ENCODE results near the gene PUM1. TPM values are rescaled to one million over a fixed set of nuclear protein-coding genes. Genes with fewer than 3 reads are reported as not detected.
A peak's percentile ranks its signal among the peaks of the same experiment; 100 is the strongest.

PUM1 gene
- total and polyA plus RNA-seq, 2 experiments from 2014 or later, result 68.6 to 97.4 TPM

DNA sequence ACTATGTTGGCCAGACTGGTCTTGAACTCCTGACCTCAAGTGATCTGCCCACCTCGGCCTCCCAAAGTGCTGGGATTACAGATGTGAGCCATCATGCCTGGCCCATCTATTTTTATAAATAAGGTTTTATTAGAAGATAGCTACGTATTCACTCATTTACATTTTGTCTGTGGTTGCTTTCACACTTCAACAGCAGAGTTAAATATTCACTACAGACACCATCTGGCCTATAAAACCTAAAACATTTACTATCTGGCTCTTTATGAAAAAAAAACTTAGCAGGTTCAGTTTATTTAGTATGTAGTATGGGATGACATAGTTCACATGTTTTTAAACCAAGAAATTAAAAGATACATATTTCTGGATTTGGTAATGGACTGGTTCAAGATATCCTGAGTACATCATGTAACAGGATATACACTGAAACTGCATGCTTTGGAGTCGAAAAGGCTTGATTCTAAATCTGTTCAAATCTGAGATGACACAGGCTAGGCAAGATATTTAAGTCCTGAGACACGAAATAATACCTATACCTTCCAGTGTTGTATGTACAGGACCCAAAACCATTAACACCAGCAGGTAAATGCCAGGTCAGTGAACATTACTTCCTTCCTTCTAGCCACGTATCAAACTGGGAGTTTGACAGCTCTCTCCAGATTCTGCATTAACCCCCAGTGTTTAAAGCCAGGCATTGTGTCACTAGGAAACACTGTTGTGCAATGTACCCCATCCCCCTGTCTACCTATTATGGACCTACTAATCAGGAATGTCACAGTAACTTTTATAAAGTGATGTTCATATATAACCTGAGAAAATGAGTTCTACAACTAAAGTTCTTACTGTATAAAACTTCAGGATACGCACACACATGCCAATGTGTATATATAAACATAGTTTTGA lies 102.7 kb downstream of the PUM1 start:
- H2AFZ ChIP-seq, result no peak overlapping the region
- TF ChIP-seq EZH2phosphoT487 (IDR thresholded peaks at IDR 0.05; ENCODE audit: low read depth, severe bottlenecking, unreplicated experiment), result no peak
- no peak for TF ChIP-seq EZH2 (IDR thresholded peaks at IDR 0.05; ENCODE audit: borderline replicate concordance)
- TF ChIP-seq, protein P1, sequence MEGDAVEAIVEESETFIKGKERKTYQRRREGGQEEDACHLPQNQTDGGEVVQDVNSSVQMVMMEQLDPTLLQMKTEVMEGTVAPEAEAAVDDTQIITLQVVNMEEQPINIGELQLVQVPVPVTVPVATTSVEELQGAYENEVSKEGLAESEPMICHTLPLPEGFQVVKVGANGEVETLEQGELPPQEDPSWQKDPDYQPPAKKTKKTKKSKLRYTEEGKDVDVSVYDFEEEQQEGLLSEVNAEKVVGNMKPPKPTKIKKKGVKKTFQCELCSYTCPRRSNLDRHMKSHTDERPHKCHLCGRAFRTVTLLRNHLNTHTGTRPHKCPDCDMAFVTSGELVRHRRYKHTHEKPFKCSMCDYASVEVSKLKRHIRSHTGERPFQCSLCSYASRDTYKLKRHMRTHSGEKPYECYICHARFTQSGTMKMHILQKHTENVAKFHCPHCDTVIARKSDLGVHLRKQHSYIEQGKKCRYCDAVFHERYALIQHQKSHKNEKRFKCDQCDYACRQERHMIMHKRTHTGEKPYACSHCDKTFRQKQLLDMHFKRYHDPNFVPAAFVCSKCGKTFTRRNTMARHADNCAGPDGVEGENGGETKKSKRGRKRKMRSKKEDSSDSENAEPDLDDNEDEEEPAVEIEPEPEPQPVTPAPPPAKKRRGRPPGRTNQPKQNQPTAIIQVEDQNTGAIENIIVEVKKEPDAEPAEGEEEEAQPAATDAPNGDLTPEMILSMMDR (IDR thresholded peaks at IDR 0.05; ENCODE audit: poor library complexity), result no peak
- H4K20me1 ChIP-seq (ENCODE audit: insufficient read depth, poor library complexity, severe bottlenecking), result peaks cover 61% of the 10 kb centered on the region
- H3K9me3 ChIP-seq (ENCODE audit: low read depth), result no peaks in the 10 kb centered on the region
- peaks cover 93% of the 10 kb centered on the region for H3K79me2 ChIP-seq
- peaks cover 4% of the 10 kb centered on the region for H3K36me3 ChIP-seq (replicated peaks; ENCODE audit: insufficient read depth, low read depth)
- H3K4me1 ChIP-seq (ENCODE audit: insufficient read depth), result peaks cover 16% of the 10 kb centered on the region
- DNase-seq (ENCODE audit: low spot score), result no peak
- H3K27ac ChIP-seq, result peak overlapping the region; percentile 22
- H3K9me2 ChIP-seq (replicated peaks; ENCODE audit: insufficient read depth), result no peaks in the 10 kb centered on the region
- no peak overlapping the region for H3K4me3 ChIP-seq
- no peak overlapping the region for H3K4me2 ChIP-seq
- 76% methylated on average over 6 of the region's 6 CpGs for WGBS (ENCODE audit: low lambda C conversion rate, missing lambda C conversion rate)
- H3K27me3 ChIP-seq, result no peaks in the 10 kb centered on the region

DNA sequence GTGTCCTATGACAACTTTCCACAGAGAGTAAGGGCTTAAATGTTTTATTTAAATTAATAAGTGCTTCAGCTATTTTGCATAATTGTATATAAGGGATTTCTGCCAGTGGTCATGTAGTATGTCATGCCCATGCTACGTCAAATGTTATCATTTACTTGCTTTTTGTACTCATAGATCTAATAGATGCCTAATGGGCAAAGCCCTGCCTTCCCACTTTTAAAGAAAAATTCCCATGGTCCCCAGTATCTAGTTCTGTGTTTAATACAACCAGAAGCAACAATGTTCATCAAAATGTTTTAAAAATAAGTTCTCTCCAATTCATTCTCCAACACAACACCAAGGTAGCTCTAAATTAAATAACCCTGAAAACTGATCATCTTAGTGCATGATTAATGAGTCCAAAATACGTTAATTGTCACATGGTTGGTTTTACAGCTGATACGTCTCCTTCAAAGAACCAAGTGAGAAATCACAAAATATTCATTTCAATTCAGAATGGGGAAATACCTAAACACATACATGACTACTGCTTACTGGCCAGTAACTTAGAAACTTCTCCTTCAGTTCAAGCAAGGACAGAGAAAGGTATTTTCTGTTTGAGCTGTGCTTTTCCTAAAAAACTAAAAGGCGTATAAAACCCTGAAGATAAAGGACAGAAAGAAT lies 107.8 kb downstream of the PUM1 start:
- H3K9me2 ChIP-seq (replicated peaks; ENCODE audit: insufficient read depth), result no peaks in the 10 kb centered on the region
- no peaks in the 10 kb centered on the region for H3K27me3 ChIP-seq
- no peak overlapping the region for H2AFZ ChIP-seq
- peaks cover 69% of the 10 kb centered on the region for H4K20me1 ChIP-seq (ENCODE audit: insufficient read depth, poor library complexity, severe bottlenecking)
- no peaks in the 10 kb centered on the region for H3K4me1 ChIP-seq (ENCODE audit: insufficient read depth)
- no peaks in the 10 kb centered on the region for H3K9me3 ChIP-seq (ENCODE audit: low read depth)
- no peak for DNase-seq (ENCODE audit: low spot score)
- H3K79me2 ChIP-seq, result peaks cover 100% of the 10 kb centered on the region
- no peak overlapping the region for H3K27ac ChIP-seq
- TF ChIP-seq, protein P1 (IDR thresholded peaks at IDR 0.05; ENCODE audit: poor library complexity), result no peak
- no peak for TF ChIP-seq EZH2phosphoT487 (IDR thresholded peaks at IDR 0.05; ENCODE audit: low read depth, severe bottlenecking, unreplicated experiment)
- no peak for TF ChIP-seq EZH2 (IDR thresholded peaks at IDR 0.05; ENCODE audit: borderline replicate concordance)
- no peak overlapping the region for H3K4me2 ChIP-seq
- H3K36me3 ChIP-seq (replicated peaks; ENCODE audit: insufficient read depth, low read depth), result peaks cover 6% of the 10 kb centered on the region
- H3K4me3 ChIP-seq, result no peak overlapping the region
- WGBS (ENCODE audit: low lambda C conversion rate, missing lambda C conversion rate), result 95% methylated on average over 4 of the region's 4 CpGs

GRCh38 chr1:30955448-30956015 lies 110.0 kb downstream of the PUM1 start:
- Histone ChIP-seq H3K9me3 (ENCODE audit: low read depth) (no peaks in the 10 kb centered on the region), H3K79me2 (peaks cover 96% of the 10 kb centered on the region), H3K4me3 (no peak overlapping the region), H3K9me2 (replicated peaks; ENCODE audit: insufficient read depth) (no peaks in the 10 kb centered on the region), H2AFZ (no peak overlapping the region), H3K27ac (no peak overlapping the region), H4K20me1 (ENCODE audit: insufficient read depth, poor library complexity, severe bottlenecking) (peaks cover 68% of the 10 kb centered on the region), H3K36me3 (replicated peaks; ENCODE audit: insufficient read depth, low read depth) (peaks cover 6% of the 10 kb centered on the region), H3K27me3 (no peaks in the 10 kb centered on the region), H3K4me1 (ENCODE audit: insufficient read depth) (no peaks in the 10 kb centered on the region), H3K4me2 (no peak overlapping the region)
- WGBS (ENCODE audit: low lambda C conversion rate, missing lambda C conversion rate), result 76% methylated on average over 1 of the region's 1 CpG
- no peak for DNase-seq (ENCODE audit: low spot score)
- TF ChIP-seq EZH2phosphoT487 (IDR thresholded peaks at IDR 0.05; ENCODE audit: low read depth, severe bottlenecking, unreplicated experiment) (no peak), EZH2 (IDR thresholded peaks at IDR 0.05; ENCODE audit: borderline replicate concordance) (no peak)
- TF ChIP-seq, protein P1 (IDR thresholded peaks at IDR 0.05; ENCODE audit: poor library complexity), result no peak
